Endodermal cell (in vitro differentiated cells): Measurements from ENCODE around the gene PC. TPM values are rescaled to one million over a fixed set of nuclear protein-coding genes. Genes with fewer than 3 reads are reported as not detected.

Experiments used
- DNase-seq: peaks from one replicate; pipeline ENCODE4 v3.0.0-alpha.2; 2017
- H3K27ac ChIP-seq: 2 replicates; pipeline ENCODE4 v1.5.1; 2013; ENCODE audit warnings: mild to moderate bottlenecking, low read depth, low read length, moderate library complexity
- H3K27me3 ChIP-seq: 2 replicates; pipeline ENCODE4 v1.6.1; 2013; ENCODE audit warnings: mild to moderate bottlenecking, low read length, moderate library complexity; ENCODE audit not compliant: insufficient read depth, control insufficient read depth, poor library complexity, severe bottlenecking
- H3K36me3 ChIP-seq: 2 replicates; pipeline ENCODE4 v1.7.0; 2013; ENCODE audit warnings: mild to moderate bottlenecking, low read length, moderate library complexity; ENCODE audit not compliant: control insufficient read depth, insufficient read depth
- H3K4me1 ChIP-seq: one replicate; pipeline ENCODE4 v1.7.0; 2013; ENCODE audit warnings: low read length; ENCODE audit not compliant: control insufficient read depth, insufficient read depth
- H3K4me3 ChIP-seq: 2 replicates; pipeline ENCODE4 v1.5.1; 2013; ENCODE audit warnings: mild to moderate bottlenecking, low read length, moderate library complexity
- H3K9ac ChIP-seq: 2 replicates; pipeline ENCODE4 v1.6.1; 2013; ENCODE audit warnings: mild to moderate bottlenecking, low read length, moderate library complexity; ENCODE audit not compliant: poor library complexity, severe bottlenecking; ENCODE audit errors: extremely low read depth
- H3K9me3 ChIP-seq: 2 replicates; pipeline ENCODE4 v1.6.1; 2013; ENCODE audit warnings: mild to moderate bottlenecking, low read length, moderate library complexity; ENCODE audit not compliant: control insufficient read depth
- H3K27ac Mint-ChIP-seq: 2 replicates; pipeline ENCODE4 v1.8.0; 2020; ENCODE audit warnings: mixed read lengths
- H3K27me3 Mint-ChIP-seq: 2 replicates; pipeline ENCODE4 v1.8.0; 2021; ENCODE audit warnings: mild to moderate bottlenecking, mixed read lengths; ENCODE audit not compliant: insufficient read depth
- H3K36me3 Mint-ChIP-seq: 2 replicates; pipeline ENCODE4 v1.8.0; 2020; ENCODE audit warnings: low read depth, mixed read lengths
- H3K4me1 Mint-ChIP-seq: 2 replicates; pipeline ENCODE4 v1.8.0; 2020; ENCODE audit warnings: mixed read lengths
- H3K4me3 Mint-ChIP-seq: 2 replicates; pipeline ENCODE4 v1.8.0; 2020; ENCODE audit warnings: mild to moderate bottlenecking, moderate library complexity, mixed read lengths
- H3K9me3 Mint-ChIP-seq: 2 replicates; pipeline ENCODE4 v1.8.0; 2020; ENCODE audit warnings: mild to moderate bottlenecking, mixed read lengths
- whole genome bisulfite sequencing, 2 experiments: methylation state at CpG; one replicate each; pipeline versions ENCODE4 v1.1.5 to v1.1.7; 2013; ENCODE audit warnings: missing lambda C conversion rate in 2 of 2, mixed read lengths in 1 of 2; ENCODE audit not compliant: insufficient coverage in 1 of 2, insufficient read length in 1 of 2; 5-methylcytosine and 5-hydroxymethylcytosine counted together
- total RNA-seq, 2 donors: library from RNA; stranded (reverse); fragmentation: NEBNext Ultra II Directional in 1 of 2; extraction: Animal tissue kit (Norgen Biotek cat#: 25700) in 1 of 2; gene quantifications; 2 replicates in 1 of 2; 3 replicates in 1 of 2; pipeline ENCODE4 v1.2.1, GENCODE V29; 2021
- TF ChIP-seq, protein P1 (sequence below): fragments of 200-600 bp; sonication (generic); conservative IDR thresholded peaks from 2 replicates; pipeline ENCODE4 v1.5.0; 2021; ENCODE audit warnings: antibody characterized with exemption, mild to moderate bottlenecking

Gene PC
- total RNA-seq, 2 donors from 2014 or later = 21.9 to 24.4 TPM

DNA sequence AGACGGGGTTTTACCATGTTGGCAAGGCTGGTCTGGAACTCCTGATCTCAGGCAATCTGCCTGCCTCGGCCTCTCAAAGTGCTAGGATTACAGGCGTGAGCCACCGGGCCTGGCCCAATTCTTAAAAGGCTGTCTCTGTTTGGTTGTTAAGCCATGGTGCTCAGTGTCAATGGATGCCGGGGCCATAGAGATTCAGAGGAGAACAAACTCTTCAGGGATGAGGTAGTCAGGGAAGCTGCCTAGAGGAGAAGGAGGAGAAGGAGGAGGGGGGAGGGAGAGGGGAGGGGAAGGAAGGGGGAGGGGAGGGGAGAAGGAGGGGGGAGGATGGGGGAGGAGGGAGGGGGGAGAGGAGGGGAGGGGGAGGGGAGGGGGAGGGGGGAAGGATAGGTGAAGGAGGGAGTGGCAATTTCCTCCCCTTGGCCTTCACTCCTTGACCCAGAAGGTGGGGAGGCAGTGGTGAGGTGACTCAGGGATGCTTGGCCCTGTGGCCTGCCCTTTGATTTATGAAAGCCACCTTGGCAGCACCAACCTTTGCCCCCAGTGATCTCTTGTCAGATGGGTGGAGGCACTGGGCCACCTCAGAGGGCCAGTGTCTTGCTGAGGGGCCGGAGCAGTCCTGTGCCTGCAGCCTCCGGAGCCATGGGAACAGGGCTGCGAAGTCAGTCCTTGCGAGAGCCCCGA is 16.7 kb upstream of the PC start, which contains the start of gene C11orf86:
Gene C11orf86 (plus strand): TSS at position 581 of the 681 bp plus-strand sequence. CDS start 59 bp downstream, at position 640.
- Histone ChIP-seq H3K27ac (no peak within 1 kb of the TSS), H3K9ac (no peak within 1 kb of the TSS), H3K36me3 (no peaks in the 10 kb centered on the region), H3K4me1 (no peaks in the 10 kb centered on the region), H3K4me3 (no peak within 1 kb of the TSS), H3K9me3 (peaks cover 22% of the 10 kb centered on the region), H3K27me3 (no peaks in the 10 kb centered on the region)
- peak; percentile 61 for DNase-seq
- TF ChIP-seq, protein P1, sequence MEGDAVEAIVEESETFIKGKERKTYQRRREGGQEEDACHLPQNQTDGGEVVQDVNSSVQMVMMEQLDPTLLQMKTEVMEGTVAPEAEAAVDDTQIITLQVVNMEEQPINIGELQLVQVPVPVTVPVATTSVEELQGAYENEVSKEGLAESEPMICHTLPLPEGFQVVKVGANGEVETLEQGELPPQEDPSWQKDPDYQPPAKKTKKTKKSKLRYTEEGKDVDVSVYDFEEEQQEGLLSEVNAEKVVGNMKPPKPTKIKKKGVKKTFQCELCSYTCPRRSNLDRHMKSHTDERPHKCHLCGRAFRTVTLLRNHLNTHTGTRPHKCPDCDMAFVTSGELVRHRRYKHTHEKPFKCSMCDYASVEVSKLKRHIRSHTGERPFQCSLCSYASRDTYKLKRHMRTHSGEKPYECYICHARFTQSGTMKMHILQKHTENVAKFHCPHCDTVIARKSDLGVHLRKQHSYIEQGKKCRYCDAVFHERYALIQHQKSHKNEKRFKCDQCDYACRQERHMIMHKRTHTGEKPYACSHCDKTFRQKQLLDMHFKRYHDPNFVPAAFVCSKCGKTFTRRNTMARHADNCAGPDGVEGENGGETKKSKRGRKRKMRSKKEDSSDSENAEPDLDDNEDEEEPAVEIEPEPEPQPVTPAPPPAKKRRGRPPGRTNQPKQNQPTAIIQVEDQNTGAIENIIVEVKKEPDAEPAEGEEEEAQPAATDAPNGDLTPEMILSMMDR = no peak
- H3K9me3 Mint-ChIP-seq = peaks cover 15% of the 10 kb centered on the region
- no peaks in the 10 kb centered on the region for H3K36me3 Mint-ChIP-seq
- H3K4me3 Mint-ChIP-seq = no peak within 1 kb of the TSS
- WGBS, 2 experiments = 84 to 87% methylated on average over 7 to 10 of the region's 10 CpGs
- H3K4me1 Mint-ChIP-seq = no peaks in the 10 kb centered on the region
- H3K27me3 Mint-ChIP-seq = peaks cover 4% of the 10 kb centered on the region
- peak within 1 kb of the TSS; percentile 26 for H3K27ac Mint-ChIP-seq

DNA sequence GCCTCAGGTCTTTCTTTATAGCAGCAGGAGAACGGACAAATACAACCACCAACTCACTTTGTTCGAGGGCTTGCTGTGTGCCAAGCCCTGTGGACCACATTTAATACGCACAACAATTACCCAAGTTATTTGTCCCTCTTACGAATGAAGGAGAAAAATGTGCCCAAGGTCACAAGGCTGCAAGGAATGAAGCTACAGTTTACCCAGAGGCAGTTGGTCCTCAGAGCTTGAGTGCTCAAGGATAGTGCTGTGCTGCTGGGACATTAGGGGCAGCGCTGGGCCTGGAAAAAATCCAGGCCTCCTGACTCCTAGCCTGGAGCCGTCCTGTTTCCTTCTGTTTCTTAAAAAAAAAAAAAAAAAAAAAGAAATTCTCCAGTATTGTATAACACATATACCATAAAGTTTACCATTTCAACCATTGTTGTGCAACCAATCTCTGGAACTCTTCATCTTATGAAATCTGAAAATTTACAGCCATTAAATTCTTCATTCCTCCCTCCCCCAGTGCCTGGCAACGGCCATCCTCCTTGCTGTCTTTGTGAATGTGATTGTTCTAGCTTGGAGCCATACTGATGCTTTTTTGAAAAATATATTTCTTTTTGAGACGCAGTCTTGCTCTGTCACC is 15.9 kb upstream of the PC start:
- H3K4me3 Mint-ChIP-seq = no peak overlapping the region
- no peaks in the 10 kb centered on the region for H3K36me3 Mint-ChIP-seq
- Histone ChIP-seq H3K9me3 (peaks cover 14% of the 10 kb centered on the region), H3K4me3 (no peak overlapping the region), H3K27me3 (no peaks in the 10 kb centered on the region), H3K27ac (no peak overlapping the region), H3K9ac (no peak overlapping the region), H3K36me3 (no peaks in the 10 kb centered on the region), H3K4me1 (no peaks in the 10 kb centered on the region)
- H3K9me3 Mint-ChIP-seq = peaks cover 9% of the 10 kb centered on the region
- WGBS, 2 experiments = 88 to 89% methylated on average over 5 to 8 of the region's 8 CpGs
- no peak for DNase-seq
- peaks cover 2% of the 10 kb centered on the region for H3K4me1 Mint-ChIP-seq
- H3K27ac Mint-ChIP-seq = no peak overlapping the region
- peaks cover 3% of the 10 kb centered on the region for H3K27me3 Mint-ChIP-seq
- TF ChIP-seq, protein P1 = no peak

DNA sequence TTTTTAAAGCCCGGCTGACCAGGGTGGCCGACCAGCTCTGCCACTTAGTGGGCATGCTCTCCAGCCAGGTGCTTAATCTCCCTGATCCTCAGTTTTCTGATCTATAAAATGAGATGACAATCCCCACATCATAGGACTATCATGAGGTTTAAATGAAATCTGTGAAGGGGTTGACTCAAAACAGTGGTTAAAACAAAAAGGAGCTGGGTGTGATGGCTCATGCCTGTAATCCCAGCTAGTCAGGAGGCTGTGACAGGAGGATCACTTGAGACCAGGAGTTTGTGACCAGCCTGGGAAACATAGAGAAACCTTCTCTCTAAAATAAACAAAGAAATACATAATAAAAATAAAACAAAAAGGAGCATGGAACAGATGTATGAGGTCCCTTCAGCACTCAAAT is 13.3 kb upstream of the PC start:
- H3K27ac ChIP-seq = no peak overlapping the region
- no peaks in the 10 kb centered on the region for H3K36me3 Mint-ChIP-seq

More for the DNA sequence above, 13.3 kb upstream of the PC start:
- DNase-seq = no peak
- H3K4me1 Mint-ChIP-seq = peaks cover 2% of the 10 kb centered on the region
- 84 to 93% methylated on average over 2 of the region's 2 CpGs for WGBS, 2 experiments
- H3K9ac ChIP-seq = no peak overlapping the region
- H3K27ac Mint-ChIP-seq = no peak overlapping the region
- H3K4me3 ChIP-seq = no peak overlapping the region
- H3K27me3 ChIP-seq = no peaks in the 10 kb centered on the region
- H3K4me3 Mint-ChIP-seq = no peak overlapping the region
- TF ChIP-seq, protein P1 = no peak
- no peaks in the 10 kb centered on the region for H3K36me3 ChIP-seq
- peaks cover 9% of the 10 kb centered on the region for H3K9me3 ChIP-seq
- H3K9me3 Mint-ChIP-seq = no peaks in the 10 kb centered on the region
- H3K4me1 ChIP-seq = no peaks in the 10 kb centered on the region
- H3K27me3 Mint-ChIP-seq = no peaks in the 10 kb centered on the region
